H9 (cell line): ENCODE measurements around the gene KCNRG. TPM values are rescaled to one million over a fixed set of nuclear protein-coding genes. Genes with fewer than 3 reads are reported as not detected.
"Not testable (repeated sequence)": the region's sequence is repeated elsewhere in the genome, so short reads cannot be mapped to it uniquely, and the experiment has no call there.

Experiments
- DNase-seq: peaks from one replicate; pipeline ENCODE4 v3.0.0-alpha.2; 2017
- H2AFZ ChIP-seq: one replicate; pipeline ENCODE4 v1.6.1; 2013; ENCODE audit warnings: mild to moderate bottlenecking, low read length, control low read depth, moderate library complexity
- H2AK5ac ChIP-seq: 2 replicates; pipeline ENCODE4 v1.6.1; 2013; ENCODE audit warnings: low read length, control low read depth, mixed read lengths; ENCODE audit not compliant: insufficient read length
- H2BK120ac ChIP-seq: one replicate; pipeline ENCODE4 v1.6.1; 2013; ENCODE audit warnings: low read depth, mild to moderate bottlenecking, low read length, control low read depth, inconsistent platforms; ENCODE audit not compliant: poor library complexity, severe bottlenecking
- H2BK12ac ChIP-seq: 2 replicates; pipeline ENCODE4 v1.6.1; 2013; ENCODE audit warnings: low read length, control low read depth, mixed read lengths, low read depth; ENCODE audit not compliant: insufficient read length
- H2BK15ac ChIP-seq: 2 replicates; pipeline ENCODE4 v1.6.1; 2013; ENCODE audit warnings: low read depth, low read length, control low read depth
- H2BK20ac ChIP-seq: one replicate; pipeline ENCODE4 v1.6.1; 2013; ENCODE audit warnings: low read depth, mild to moderate bottlenecking, low read length, control low read depth, inconsistent platforms; ENCODE audit not compliant: poor library complexity, severe bottlenecking
- H2BK5ac ChIP-seq: 2 replicates; pipeline ENCODE4 v1.6.1; 2013; ENCODE audit warnings: low read length, control low read depth, mixed read lengths; ENCODE audit not compliant: insufficient read length
- H3K14ac ChIP-seq: 2 replicates; pipeline ENCODE4 v1.6.1; 2013; ENCODE audit warnings: low read length, control low read depth; ENCODE audit not compliant: insufficient read depth
- H3K18ac ChIP-seq: 2 replicates; pipeline ENCODE4 v1.6.1; 2013; ENCODE audit warnings: low read depth, mild to moderate bottlenecking, mixed read lengths, low read length, control low read depth; ENCODE audit not compliant: insufficient read length
- H3K23ac ChIP-seq: 2 replicates; pipeline ENCODE4 v1.6.1; 2013; ENCODE audit warnings: low read length, control low read depth, mixed read lengths, low read depth; ENCODE audit not compliant: insufficient read length
- H3K23me2 ChIP-seq: 2 replicates; pipeline ENCODE4 v1.6.1; 2013; ENCODE audit warnings: low read depth, mild to moderate bottlenecking, mixed read lengths, low read length, control low read depth; ENCODE audit not compliant: insufficient read length, poor library complexity, severe bottlenecking
- H3K27ac ChIP-seq: 2 replicates; pipeline ENCODE4 v1.5.1; 2013; ENCODE audit warnings: low read length, control low read depth, mixed read lengths, low read depth; ENCODE audit not compliant: insufficient read length
- H3K27me3 ChIP-seq: 2 replicates; pipeline ENCODE4 v1.6.1; 2013; ENCODE audit warnings: low read length, control low read depth, inconsistent platforms; ENCODE audit not compliant: insufficient read depth
- H3K4ac ChIP-seq: 2 replicates; pipeline ENCODE4 v1.6.1; 2013; ENCODE audit warnings: low read depth, mild to moderate bottlenecking, control low read depth, inconsistent platforms, low read length, moderate library complexity
- H3K4me1 ChIP-seq: 2 replicates; pipeline ENCODE4 v1.6.1; 2013; ENCODE audit warnings: low read length, control low read depth, inconsistent platforms; ENCODE audit not compliant: insufficient read depth
- H3K4me2 ChIP-seq: 2 replicates; pipeline ENCODE4 v1.6.1; 2013; ENCODE audit warnings: low read length, control low read depth, mixed read lengths; ENCODE audit not compliant: insufficient read length, insufficient read depth
- H3K56ac ChIP-seq: 2 replicates; pipeline ENCODE4 v1.6.1; 2013; ENCODE audit warnings: low read depth, mild to moderate bottlenecking, mixed read lengths, low read length, control low read depth; ENCODE audit not compliant: insufficient read length
- H3K79me1 ChIP-seq: 2 replicates; pipeline ENCODE4 v1.6.1; 2013; ENCODE audit warnings: low read depth, mild to moderate bottlenecking, moderate library complexity, low read length, control low read depth, inconsistent platforms; ENCODE audit not compliant: insufficient read depth, poor library complexity, severe bottlenecking
- H3K79me2 ChIP-seq: 2 replicates; pipeline ENCODE4 v1.6.1; 2013; ENCODE audit warnings: low read length, control low read depth, inconsistent platforms; ENCODE audit not compliant: insufficient read depth
- H3K9ac ChIP-seq: 2 replicates; pipeline ENCODE4 v1.6.1; 2013; ENCODE audit warnings: low read length, control low read depth, mixed read lengths; ENCODE audit not compliant: insufficient read length; ENCODE audit errors: extremely low read depth
- H3K9me3 ChIP-seq: one replicate; pipeline ENCODE4 v1.6.1; 2013; ENCODE audit warnings: low read depth, low read length, inconsistent platforms; ENCODE audit not compliant: control insufficient read depth
- H3T11ph ChIP-seq: one replicate; pipeline ENCODE4 v1.6.1; 2013; ENCODE audit warnings: mild to moderate bottlenecking, low read length, control low read depth, inconsistent platforms
- H4K20me1 ChIP-seq: one replicate; pipeline ENCODE4 v1.6.1; 2013; ENCODE audit not compliant: control insufficient read depth, insufficient read length, insufficient read depth
- H4K5ac ChIP-seq: 2 replicates; pipeline ENCODE4 v1.6.1; 2013; ENCODE audit warnings: low read depth, mild to moderate bottlenecking, mixed read lengths, low read length, control low read depth; ENCODE audit not compliant: insufficient read length
- H4K8ac ChIP-seq: replicated peaks from 2 replicates; pipeline ENCODE4 v1.6.1; 2013; ENCODE audit warnings: low read length, control low read depth, mixed read lengths, low read depth; ENCODE audit not compliant: insufficient read length
- H4K91ac ChIP-seq: 2 replicates; pipeline ENCODE4 v1.6.1; 2013; ENCODE audit warnings: low read depth, mild to moderate bottlenecking, moderate library complexity, mixed read lengths, low read length, control low read depth; ENCODE audit not compliant: insufficient read length
- H3K27ac Mint-ChIP-seq, 3 experiments: 2 replicates in 2 of 3; 3 replicates in 1 of 3; pipeline ENCODE4 v1.8.0; 2020 to 2021; ENCODE audit warnings: mixed read lengths in 3 of 3, mild to moderate bottlenecking in 1 of 3, moderate library complexity in 1 of 3
- H3K27me3 Mint-ChIP-seq: 2 replicates; pipeline ENCODE4 v1.8.0; 2021; ENCODE audit warnings: low read depth, mild to moderate bottlenecking, moderate library complexity, mixed read lengths
- H3K36me3 Mint-ChIP-seq, 3 experiments: 2 replicates in 2 of 3; 3 replicates in 1 of 3; pipeline ENCODE4 v1.8.0; 2020 to 2021; ENCODE audit warnings: low read depth in 3 of 3, mixed read lengths in 3 of 3; ENCODE audit not compliant: insufficient read depth in 1 of 3
- H3K4me1 Mint-ChIP-seq, 2 experiments: 2 replicates each; pipeline ENCODE4 v1.8.0; 2020; ENCODE audit warnings: mixed read lengths in 2 of 2
- H3K4me3 Mint-ChIP-seq, 2 experiments: 2 replicates in 1 of 2; 3 replicates in 1 of 2; pipeline ENCODE4 v1.8.0; 2020 to 2021; ENCODE audit warnings: mild to moderate bottlenecking in 2 of 2, mixed read lengths in 2 of 2, moderate library complexity in 1 of 2
- H3K9me3 Mint-ChIP-seq, 2 experiments: 2 replicates in 1 of 2; 3 replicates in 1 of 2; pipeline ENCODE4 v1.8.0; 2020; ENCODE audit warnings: mild to moderate bottlenecking in 2 of 2, mixed read lengths in 2 of 2, moderate library complexity in 1 of 2
- WGBS: extraction: QIAGEN DNeasy Blood & Tissue Kit; methylation state at CpG from one replicate; pipeline ENCODE4 v1.1.7; 2013; ENCODE audit warnings: missing lambda C conversion rate, low lambda C conversion rate, mixed read lengths; ENCODE audit not compliant: insufficient read length; ENCODE audit errors: extremely low coverage; 5-methylcytosine and 5-hydroxymethylcytosine counted together
- total RNA-seq: library from RNA; stranded (reverse); gene quantifications from 2 replicates; pipeline ENCODE4 v1.2.1, GENCODE V29; 2021
- TF ChIP-seq, protein P1 (sequence below): fragments of 200-600 bp; sonication (generic); conservative IDR thresholded peaks from 3 replicates; pipeline ENCODE4 v1.8.0; 2021; ENCODE audit warnings: antibody characterized with exemption, mild to moderate bottlenecking

KCNRG gene
- total RNA-seq, 1 experiment from 2014 or later, result 0.74 TPM

- TF ChIP-seq, protein P1, sequence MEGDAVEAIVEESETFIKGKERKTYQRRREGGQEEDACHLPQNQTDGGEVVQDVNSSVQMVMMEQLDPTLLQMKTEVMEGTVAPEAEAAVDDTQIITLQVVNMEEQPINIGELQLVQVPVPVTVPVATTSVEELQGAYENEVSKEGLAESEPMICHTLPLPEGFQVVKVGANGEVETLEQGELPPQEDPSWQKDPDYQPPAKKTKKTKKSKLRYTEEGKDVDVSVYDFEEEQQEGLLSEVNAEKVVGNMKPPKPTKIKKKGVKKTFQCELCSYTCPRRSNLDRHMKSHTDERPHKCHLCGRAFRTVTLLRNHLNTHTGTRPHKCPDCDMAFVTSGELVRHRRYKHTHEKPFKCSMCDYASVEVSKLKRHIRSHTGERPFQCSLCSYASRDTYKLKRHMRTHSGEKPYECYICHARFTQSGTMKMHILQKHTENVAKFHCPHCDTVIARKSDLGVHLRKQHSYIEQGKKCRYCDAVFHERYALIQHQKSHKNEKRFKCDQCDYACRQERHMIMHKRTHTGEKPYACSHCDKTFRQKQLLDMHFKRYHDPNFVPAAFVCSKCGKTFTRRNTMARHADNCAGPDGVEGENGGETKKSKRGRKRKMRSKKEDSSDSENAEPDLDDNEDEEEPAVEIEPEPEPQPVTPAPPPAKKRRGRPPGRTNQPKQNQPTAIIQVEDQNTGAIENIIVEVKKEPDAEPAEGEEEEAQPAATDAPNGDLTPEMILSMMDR, result no peak
- H4K5ac ChIP-seq, result no peak overlapping the region
- no peak overlapping the region for H4K8ac ChIP-seq
- H2AK5ac ChIP-seq, result no peak overlapping the region
- H3K36me3 Mint-ChIP-seq, result peaks cover 0 to 19% (median 4%) of the 10 kb centered on the region in 3 experiments; a peak in 3 of 7 replicates
- H2BK15ac ChIP-seq, result no peak overlapping the region
- no peaks in the 10 kb centered on the region for H3K27me3 ChIP-seq
- no peaks in the 10 kb centered on the region for H3K9me3 Mint-ChIP-seq
- no peaks in the 10 kb centered on the region for H3K4me1 ChIP-seq
- H3K4me2 ChIP-seq, result no peak overlapping the region
- no peak overlapping the region for H3K14ac ChIP-seq
- H2BK20ac ChIP-seq, result no peak overlapping the region
- H3T11ph ChIP-seq, result no peak overlapping the region
- H3K4ac ChIP-seq, result no peak overlapping the region
- no peak overlapping the region for H3K18ac ChIP-seq
- H2BK12ac ChIP-seq, result no peak overlapping the region
- H2BK120ac ChIP-seq, result no peak overlapping the region
- H3K9ac ChIP-seq, result no peak overlapping the region
- H4K20me1 ChIP-seq, result no peaks in the 10 kb centered on the region
- H3K79me1 ChIP-seq, result no peaks in the 10 kb centered on the region
- H2BK5ac ChIP-seq, result no peak overlapping the region
- H3K4me3 Mint-ChIP-seq, result no peak overlapping the region
- H3K4me1 Mint-ChIP-seq, result no peaks in the 10 kb centered on the region
- no peak overlapping the region for H4K91ac ChIP-seq
- WGBS, result no CpG with 5 or more reads among the region's 1 CpG
- H3K27ac Mint-ChIP-seq, result no peak overlapping the region
- H3K23ac ChIP-seq, result no peak overlapping the region
- H3K56ac ChIP-seq, result no peak overlapping the region
- no peak overlapping the region for H3K27ac ChIP-seq
- H3K27me3 Mint-ChIP-seq, result no peaks in the 10 kb centered on the region
- no peaks in the 10 kb centered on the region for H3K23me2 ChIP-seq
- H3K79me2 ChIP-seq, result no peaks in the 10 kb centered on the region
- H3K9me3 ChIP-seq, result no peaks in the 10 kb centered on the region
- DNase-seq, result no peak
- H2AFZ ChIP-seq, result no peak overlapping the region
Measured at GRCh38 chr13:50060718-50061117, 45.5 kb downstream of the KCNRG start.

GRCh38 chr13:50062336-50062735, 47.1 kb downstream of the KCNRG start:
- not testable (repeated sequence) for H3K4me1 ChIP-seq, H2BK20ac ChIP-seq, H3K56ac ChIP-seq, H3K23ac ChIP-seq, H2BK120ac ChIP-seq, H3K14ac ChIP-seq, H2BK15ac ChIP-seq, H2AFZ ChIP-seq, H3K27me3 Mint-ChIP-seq, H2AK5ac ChIP-seq, H3K79me1 ChIP-seq, H3K27me3 ChIP-seq, H4K20me1 ChIP-seq, H4K91ac ChIP-seq, H3K4ac ChIP-seq, H3K9me3 Mint-ChIP-seq, H4K8ac ChIP-seq, H4K5ac ChIP-seq, H2BK12ac ChIP-seq, H3K4me2 ChIP-seq, H3K23me2 ChIP-seq, H3T11ph ChIP-seq, H3K79me2 ChIP-seq, H3K9me3 ChIP-seq, H3K4me1 Mint-ChIP-seq, H3K27ac ChIP-seq, DNase-seq, H3K9ac ChIP-seq, H3K27ac Mint-ChIP-seq, H3K18ac ChIP-seq, H3K4me3 Mint-ChIP-seq, H2BK5ac ChIP-seq
- H3K36me3 Mint-ChIP-seq, result peaks cover under 1 to 32% (median 4%) of the 10 kb centered on the region in 3 experiments; a peak in 4 of 7 replicates
- WGBS, result no CpG with 5 or more reads among the region's 7 CpGs
